Body of pancreas (tissue), 4 donors: ENCODE measurements around the gene TTC33. TPM values are rescaled to one million over a fixed set of nuclear protein-coding genes. Genes with fewer than 3 reads are reported as not detected.

Source experiments
- ATAC-seq: fragments of 150-250 bp; one replicate; pipeline ENCODE4 v1.9.1; 2016
- DNase-seq, 4 donors: peaks; one replicate each; pipeline ENCODE4 v3.0.0-alpha.2; 2019
- H3K27ac ChIP-seq, 4 donors: fragments of 200-600 bp; sonication (generic); 1 replicate in 3 of 4; 2 replicates in 1 of 4; pipeline versions ENCODE4 v1.5.1 to v1.6.1; 2016 to 2019; ENCODE audit warnings: mild to moderate bottlenecking in 1 of 4, mixed read lengths in 1 of 4, moderate library complexity in 1 of 4
- H3K27me3 ChIP-seq, 2 donors: fragments of 200-600 bp; sonication (generic); one replicate each; pipeline ENCODE4 v1.6.0; 2016; ENCODE audit warnings: mild to moderate bottlenecking in 1 of 2
- H3K36me3 ChIP-seq, 2 donors: fragments of 200-600 bp; sonication (generic); replicated peaks in 1 of 2; 2 replicates each; pipeline ENCODE4 v1.5.1; 2016; ENCODE audit warnings: low read depth in 2 of 2; ENCODE audit not compliant: insufficient read depth in 1 of 2
- H3K4me1 ChIP-seq: fragments of 200-600 bp; sonication (generic); one replicate; pipeline ENCODE4 v1.6.0; 2016
- H3K4me3 ChIP-seq, 2 donors: fragments of 200-600 bp; sonication (generic); 1 replicate in 1 of 2; 2 replicates in 1 of 2; pipeline ENCODE4 v1.5.1; 2016 to 2019
- H3K9me3 ChIP-seq, 3 donors: fragments of 200-600 bp; sonication (generic); 1 replicate in 2 of 3; 2 replicates in 1 of 3; pipeline ENCODE4 v1.5.1; 2016
- CTCF ChIP-seq, 7 experiments: fragments of 450-650 bp in 4 of 7; fragments of 200-600 bp in 3 of 7; sonication (generic) in 3 of 7; IDR thresholded peaks; one replicate each; pipeline ENCODE4 v1.5.1; 2016 to 2019; ENCODE audit warnings: antibody characterized with exemption in 7 of 7
- POLR2A ChIP-seq, 3 donors: fragments of 450-650 bp; IDR thresholded peaks; one replicate each; pipeline ENCODE4 v1.6.1; 2016; ENCODE audit warnings: antibody characterized with exemption in 3 of 3, mild to moderate bottlenecking in 2 of 3
- WGBS, 2 donors: methylation state at CpG; one replicate each; pipeline ENCODE4 v1.1.5; 2017; 5-methylcytosine and 5-hydroxymethylcytosine counted together
- intact Hi-C: fragments of 100-400 bp; cut with DNase I; formaldehyde crosslinking; loops from one replicate; pipeline ENCODE4 v1.15.1; 2023
- total RNA-seq, 2 donors: library from RNA; depleted of rRNA; stranded (reverse); fragments of >200 nt; gene quantifications; one replicate each; pipeline ENCODE4 v1.1.0, GENCODE V29; 2016

Gene TTC33
- total RNA-seq, 2 donors from 2014 or later: 2.3 to 9.3 TPM

- intact Hi-C loops: no loop called here
- Histone ChIP-seq H3K4me1 (no peaks in the 10 kb centered on the region), H3K27me3 (no peaks in the 10 kb centered on the region), H3K36me3 (no peaks in the 10 kb centered on the region), H3K4me3 (no peak overlapping the region), H3K9me3 (no peaks in the 10 kb centered on the region), H3K27ac (no peak overlapping the region)
- ATAC-seq: no peak
- no peak for TF ChIP-seq POLR2A (IDR thresholded peaks at IDR 0.05)
- TF ChIP-seq CTCF (IDR thresholded peaks at IDR 0.05): no peak
- 77 to 80% methylated on average over 1 of the region's 1 CpG for WGBS, 2 donors
- no peak for DNase-seq
Measured at GRCh38 chr5:40619421-40619820, 136.3 kb downstream of the TTC33 start.

GRCh38 chr5:40618926-40619325 lies 136.8 kb downstream of the TTC33 start:
- no peak for ATAC-seq
- no peak overlapping the region for H3K4me3 ChIP-seq
- DNase-seq: no peak
- TF ChIP-seq CTCF (IDR thresholded peaks at IDR 0.05): no peak
- no peak for TF ChIP-seq POLR2A (IDR thresholded peaks at IDR 0.05)
- H3K4me1 ChIP-seq: no peaks in the 10 kb centered on the region
- 85 to 91% methylated on average over 2 of the region's 2 CpGs for WGBS, 2 donors
- no peaks in the 10 kb centered on the region for H3K36me3 ChIP-seq
- no peaks in the 10 kb centered on the region for H3K27me3 ChIP-seq
- H3K27ac ChIP-seq: no peak overlapping the region
- no peaks in the 10 kb centered on the region for H3K9me3 ChIP-seq
- intact Hi-C loops: no loop called here

GRCh38 chr5:40616781-40617180 lies 139.0 kb downstream of the TTC33 start:
- no peak overlapping the region for H3K4me3 ChIP-seq
- TF ChIP-seq POLR2A (IDR thresholded peaks at IDR 0.05) (no peak), CTCF (IDR thresholded peaks at IDR 0.05) (no peak)
- peak overlapping the region in 1 of 4 donors; percentile 49 for H3K27ac ChIP-seq
- H3K4me1 ChIP-seq: no peaks in the 10 kb centered on the region
- ATAC-seq (no peak), DNase-seq (no peak)
- intact Hi-C loops: no loop called here
- H3K36me3 ChIP-seq: no peaks in the 10 kb centered on the region
- no peaks in the 10 kb centered on the region for H3K9me3 ChIP-seq
- no peaks in the 10 kb centered on the region for H3K27me3 ChIP-seq
- 79 to 91% methylated on average over 5 of the region's 5 CpGs for WGBS, 2 donors

- ATAC-seq (no peak), DNase-seq (no peak)
- no peaks in the 10 kb centered on the region for H3K9me3 ChIP-seq
- H3K36me3 ChIP-seq: no peaks in the 10 kb centered on the region
- H3K27ac ChIP-seq: peak overlapping the region in 1 of 4 donors; percentile 19
- TF ChIP-seq CTCF (IDR thresholded peaks at IDR 0.05) (no peak), POLR2A (IDR thresholded peaks at IDR 0.05) (no peak)
- H3K4me3 ChIP-seq: no peak overlapping the region
- H3K27me3 ChIP-seq: no peaks in the 10 kb centered on the region
- 55 to 76% methylated on average over 4 of the region's 4 CpGs for WGBS, 2 donors
- intact Hi-C loops: no loop called here
- no peaks in the 10 kb centered on the region for H3K4me1 ChIP-seq
Measured at GRCh38 chr5:40615586-40616170, 140.1 kb downstream of the TTC33 start.

GRCh38 chr5:40614923-40615585 lies 140.7 kb downstream of the TTC33 start:
- WGBS, 2 donors: 51 to 52% methylated on average over 3 of the region's 3 CpGs
- no peaks in the 10 kb centered on the region for H3K4me1 ChIP-seq
- no peaks in the 10 kb centered on the region for H3K27me3 ChIP-seq
- DNase-seq: no peak
- intact Hi-C loops: no loop called here
- ATAC-seq: no peak
- TF ChIP-seq CTCF (IDR thresholded peaks at IDR 0.05) (no peak), POLR2A (IDR thresholded peaks at IDR 0.05) (no peak)
- H3K9me3 ChIP-seq: no peaks in the 10 kb centered on the region
- H3K36me3 ChIP-seq: no peaks in the 10 kb centered on the region
- H3K4me3 ChIP-seq: no peak overlapping the region
- peak overlapping the region in 1 of 4 donors; percentile 19 for H3K27ac ChIP-seq
